H7 (cell line): ENCODE results near the gene C1orf141. TPM values are rescaled to one million over a fixed set of nuclear protein-coding genes. Genes with fewer than 3 reads are reported as not detected.
"Not testable (repeated sequence)": the region's sequence is repeated elsewhere in the genome, so short reads cannot be mapped to it uniquely, and the experiment has no call there.

ENCODE experiments used
- DNase-seq: peaks from one replicate; pipeline ENCODE4 v3.0.0; 2012
- H3K27me3 ChIP-seq: 2 replicates; pipeline ENCODE4 v1.6.0; 2011; ENCODE audit warnings: mild to moderate bottlenecking, low read length; ENCODE audit not compliant: control insufficient read depth, insufficient read depth
- H3K36me3 ChIP-seq: replicated peaks from 2 replicates; pipeline ENCODE4 v1.5.1; 2011; ENCODE audit warnings: low read length; ENCODE audit not compliant: control insufficient read depth, insufficient read depth
- H3K4me3 ChIP-seq: 2 replicates; pipeline ENCODE4 v1.5.1; 2011; ENCODE audit warnings: low read depth, mild to moderate bottlenecking, control low read depth, low read length, moderate library complexity; ENCODE audit not compliant: insufficient read depth
- total RNA-seq: library from RNA; depleted of rRNA; stranded (reverse); fragments of >200 nt; shearing (Covaris generic); gene quantifications from 2 replicates; pipeline ENCODE4 v1.2.3, GENCODE V29; 2014

The C1orf141 gene
- total RNA-seq, 1 experiment from 2014 or later: not detected

DNA sequence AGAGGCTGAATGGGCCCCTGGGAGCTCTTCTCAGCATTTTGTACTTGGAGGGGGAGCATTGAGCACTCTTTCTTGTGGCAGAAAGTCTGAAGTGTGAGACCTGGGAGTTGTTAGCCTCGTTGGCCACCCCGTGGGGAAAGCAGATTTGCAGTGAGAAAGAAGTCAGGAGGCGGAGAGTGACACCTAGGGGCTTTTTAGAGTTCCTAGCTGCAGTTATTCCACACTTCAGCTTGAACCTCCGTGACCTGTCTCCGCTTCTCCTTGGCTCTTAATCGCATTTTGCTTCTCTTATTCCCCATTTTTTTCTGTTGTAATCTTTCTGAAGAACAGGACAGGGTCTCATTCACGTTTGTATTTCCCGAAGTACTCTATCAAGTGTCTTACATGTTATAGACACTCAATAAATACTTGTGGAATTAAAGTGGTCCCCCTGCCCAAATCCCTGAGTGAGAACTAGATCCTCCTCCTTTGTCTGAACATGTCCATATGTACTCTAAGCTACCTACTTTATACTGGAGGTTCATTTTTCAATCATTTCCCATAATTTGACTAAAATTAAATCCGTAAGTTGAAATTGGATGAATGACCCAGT, 14.5 kb upstream of the C1orf141 start:
- peak; percentile 65 for DNase-seq
- H3K27me3 ChIP-seq: no peaks in the 10 kb centered on the region; the same call in 1 of the 2 replicates
- H3K36me3 ChIP-seq: no peaks in the 10 kb centered on the region
- H3K4me3 ChIP-seq: no peak overlapping the region

DNA sequence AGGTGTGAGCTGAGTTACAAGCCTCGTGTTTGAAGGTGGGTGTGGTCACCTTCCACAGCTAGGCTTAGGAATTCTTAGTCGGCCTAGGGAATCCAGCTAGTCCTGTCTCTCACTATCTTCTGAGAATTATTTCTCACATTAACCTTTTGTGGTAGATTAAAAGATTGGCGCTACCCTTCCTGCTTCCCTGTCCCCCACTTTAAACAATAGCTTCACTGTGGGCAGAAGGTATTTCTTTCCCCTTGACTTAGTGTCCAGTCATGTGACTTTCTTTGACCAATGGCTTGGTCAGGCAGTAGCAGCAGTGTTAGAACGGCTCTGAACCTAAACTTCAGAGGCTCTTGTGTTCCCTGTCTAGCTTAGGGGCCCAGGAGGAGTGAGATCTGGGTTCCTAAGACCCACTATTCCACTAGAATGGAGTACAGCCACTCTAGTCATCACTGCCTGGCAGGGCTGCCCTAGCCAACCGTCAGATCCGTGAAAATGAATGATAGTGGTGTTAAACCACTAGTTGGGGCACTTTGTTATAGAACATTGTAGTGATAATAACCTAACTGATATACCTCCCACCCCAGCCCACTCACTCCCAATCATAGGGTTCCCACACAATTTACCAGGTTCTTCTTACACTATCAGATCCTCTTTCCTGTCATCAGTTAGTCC, 13.9 kb upstream of the C1orf141 start:
- H3K4me3 ChIP-seq: no peak overlapping the region
- no peaks in the 10 kb centered on the region; the same call in 1 of the 2 replicates for H3K27me3 ChIP-seq
- H3K36me3 ChIP-seq: no peaks in the 10 kb centered on the region
- DNase-seq: no peak

DNA sequence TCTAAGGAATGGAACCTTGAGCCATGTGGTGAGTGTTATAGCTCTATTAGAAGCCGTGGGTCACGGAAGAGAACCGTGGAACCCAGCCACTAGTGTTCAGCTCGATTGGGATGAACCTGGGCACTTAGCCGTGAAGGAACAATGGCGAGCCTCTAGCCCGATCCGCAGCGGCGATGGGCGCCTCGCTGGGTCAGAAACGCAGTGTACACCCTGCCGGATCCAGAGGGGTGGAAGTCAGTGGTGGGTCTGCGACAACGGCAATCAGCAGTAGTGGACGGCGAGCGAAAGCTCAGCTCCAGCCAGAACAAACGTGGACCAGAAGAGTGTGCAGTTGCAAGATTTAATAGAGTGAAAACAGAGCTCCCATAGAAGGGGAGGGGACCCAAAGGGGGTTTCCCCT, 13.2 kb upstream of the C1orf141 start:
- H3K27me3 ChIP-seq, H3K4me3 ChIP-seq, DNase-seq, H3K36me3 ChIP-seq: not testable (repeated sequence)

DNA sequence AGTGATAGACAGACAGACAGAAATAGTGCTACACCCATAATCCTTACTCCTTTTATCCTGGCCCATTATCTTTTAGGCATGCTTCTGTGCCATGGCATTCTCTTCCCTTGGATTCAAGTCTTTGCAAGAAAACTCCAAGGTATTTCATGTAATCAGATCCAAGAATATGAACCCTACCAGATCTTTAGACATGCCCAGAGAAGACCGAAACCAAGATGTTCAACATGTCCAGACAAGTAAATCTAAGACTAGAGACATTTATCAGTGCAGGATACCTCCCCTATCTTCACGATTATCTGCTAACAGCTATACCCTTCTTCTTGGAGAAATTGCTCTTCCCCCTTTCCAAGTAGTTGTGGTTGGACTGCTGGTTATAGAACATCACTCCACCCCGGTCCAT, 11.8 kb upstream of the C1orf141 start:
- H3K4me3 ChIP-seq: no peak overlapping the region
- DNase-seq: no peak
- no peaks in the 10 kb centered on the region; the same call in 1 of the 2 replicates for H3K27me3 ChIP-seq
- H3K36me3 ChIP-seq: no peaks in the 10 kb centered on the region

DNA sequence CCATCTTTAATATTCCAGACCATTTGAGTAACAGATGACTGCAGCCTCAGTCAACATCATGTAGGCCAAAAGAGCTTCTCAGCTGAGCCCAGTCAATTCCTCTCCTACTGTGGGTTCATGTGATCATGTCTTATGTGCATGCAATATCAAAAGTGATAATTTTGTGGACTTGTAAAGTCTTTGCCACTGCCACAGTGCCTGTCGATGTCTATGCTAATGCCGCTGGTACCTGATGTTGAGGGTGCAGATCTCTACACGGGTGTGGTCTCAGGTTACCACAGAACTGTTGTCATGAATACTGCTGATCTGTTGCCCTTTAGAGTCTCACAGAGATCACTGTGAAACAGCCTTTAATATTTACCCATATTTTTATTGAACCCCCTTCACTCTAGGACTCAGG, 11.3 kb upstream of the C1orf141 start:
- Histone ChIP-seq H3K4me3 (no peak overlapping the region), H3K27me3 (no peaks in the 10 kb centered on the region; the same call in 1 of the 2 replicates), H3K36me3 (no peaks in the 10 kb centered on the region)
- DNase-seq: no peak

DNA sequence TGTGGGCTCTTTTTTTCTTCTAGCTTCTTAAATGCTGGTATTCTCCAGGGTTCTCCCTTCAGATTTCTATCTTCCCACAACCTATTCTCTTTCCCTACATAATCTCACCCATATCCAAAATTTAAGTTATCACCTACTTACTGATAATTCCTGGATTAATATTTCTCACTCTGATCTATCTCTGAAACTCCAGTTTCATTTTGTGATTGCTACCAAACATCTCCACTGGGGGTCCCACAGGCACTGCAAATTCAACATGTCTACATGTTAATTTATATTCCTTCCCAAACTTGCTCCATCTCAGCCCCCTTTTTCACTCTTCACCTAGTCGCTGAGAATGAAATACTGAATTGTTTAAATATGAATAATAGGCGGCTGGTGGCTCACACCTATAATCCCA, 9.9 kb upstream of the C1orf141 start:
- Histone ChIP-seq H3K36me3 (no peaks in the 10 kb centered on the region), H3K4me3 (no peak overlapping the region), H3K27me3 (no peaks in the 10 kb centered on the region; the same call in 1 of the 2 replicates)
- no peak for DNase-seq

DNA sequence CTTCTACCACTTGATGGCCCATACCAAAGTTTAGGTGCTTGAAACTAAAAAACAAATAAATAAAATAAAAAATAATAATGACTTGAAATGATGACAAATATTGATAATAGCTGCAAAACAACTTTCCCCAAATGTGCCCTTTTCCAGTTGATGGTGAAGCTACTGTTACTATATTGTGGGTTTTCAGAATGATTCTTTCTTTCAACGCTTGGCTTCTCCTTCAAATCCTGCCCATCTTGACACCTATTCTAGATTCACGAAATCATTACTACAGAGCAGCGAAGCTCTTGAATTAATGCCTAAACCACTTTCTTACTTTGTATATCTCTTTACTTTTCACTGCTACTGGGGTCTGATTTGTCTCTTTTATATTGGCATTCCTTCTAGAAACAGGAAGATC, 9.2 kb upstream of the C1orf141 start:
- Histone ChIP-seq H3K36me3 (no peaks in the 10 kb centered on the region), H3K4me3 (no peak overlapping the region), H3K27me3 (no peaks in the 10 kb centered on the region; the same call in 1 of the 2 replicates)
- no peak for DNase-seq

DNA sequence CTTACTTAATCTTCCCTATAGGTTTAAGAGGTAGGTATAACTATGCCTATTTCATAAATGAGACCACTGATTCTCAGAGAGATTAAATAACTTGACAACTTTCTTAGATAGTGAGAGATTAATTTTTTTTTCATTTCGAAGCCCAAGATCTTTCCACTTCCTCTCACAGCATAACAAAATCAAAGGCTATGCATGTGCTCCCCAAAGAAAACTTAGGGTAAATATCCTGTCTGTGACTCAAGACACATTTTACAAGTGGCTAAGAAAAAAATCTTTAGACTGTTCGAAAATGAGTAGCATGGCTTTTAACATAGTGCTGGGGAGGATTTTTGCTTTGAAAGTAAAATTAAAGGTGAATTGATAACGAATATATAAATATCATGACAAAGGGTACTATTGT, 8.2 kb upstream of the C1orf141 start:
- H3K27me3 ChIP-seq: no peaks in the 10 kb centered on the region
- H3K4me3 ChIP-seq: no peak overlapping the region
- DNase-seq: no peak
- H3K36me3 ChIP-seq: no peaks in the 10 kb centered on the region

DNA sequence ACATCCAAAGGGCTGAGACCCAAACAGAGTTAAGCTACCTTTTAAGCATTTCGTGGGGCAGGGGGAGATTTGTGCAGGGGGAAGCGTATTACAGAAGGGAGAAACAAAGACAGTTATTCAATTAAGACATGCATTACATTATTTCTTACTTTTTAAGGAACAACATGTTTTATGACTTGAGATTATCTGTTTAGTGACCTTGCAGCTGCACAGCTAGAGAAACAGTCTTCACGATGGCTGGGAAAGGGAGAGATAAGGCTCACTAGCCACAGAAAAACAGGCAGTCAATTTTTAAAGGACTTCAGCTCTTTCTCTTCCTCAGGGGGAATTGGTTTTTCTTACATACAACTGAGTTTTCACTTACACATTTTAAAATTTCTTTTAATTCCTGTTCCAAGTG, 7.1 kb upstream of the C1orf141 start:
- not testable (repeated sequence) for H3K27me3 ChIP-seq, DNase-seq, H3K36me3 ChIP-seq, H3K4me3 ChIP-seq

DNA sequence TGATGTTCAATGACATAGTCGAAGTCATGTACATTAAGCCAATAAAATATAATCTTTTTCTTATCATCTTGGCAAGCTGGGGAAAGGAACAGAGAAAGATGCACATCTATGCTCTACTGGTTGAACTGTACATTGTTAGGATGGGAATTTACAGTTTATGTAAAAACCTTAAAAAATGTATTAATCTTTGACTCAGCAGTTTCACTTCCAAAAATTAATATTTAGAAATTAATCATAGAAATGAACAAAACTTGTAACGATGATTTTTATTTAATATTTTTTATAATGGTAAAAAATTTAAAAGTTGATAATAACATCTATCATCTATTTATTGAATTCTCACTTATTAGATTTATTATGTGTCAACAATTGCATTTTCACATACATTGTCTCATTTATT, 5.7 kb upstream of the C1orf141 start:
- H3K36me3 ChIP-seq: no peaks in the 10 kb centered on the region
- no peak overlapping the region for H3K4me3 ChIP-seq
- H3K27me3 ChIP-seq: no peaks in the 10 kb centered on the region
- DNase-seq: no peak

DNA sequence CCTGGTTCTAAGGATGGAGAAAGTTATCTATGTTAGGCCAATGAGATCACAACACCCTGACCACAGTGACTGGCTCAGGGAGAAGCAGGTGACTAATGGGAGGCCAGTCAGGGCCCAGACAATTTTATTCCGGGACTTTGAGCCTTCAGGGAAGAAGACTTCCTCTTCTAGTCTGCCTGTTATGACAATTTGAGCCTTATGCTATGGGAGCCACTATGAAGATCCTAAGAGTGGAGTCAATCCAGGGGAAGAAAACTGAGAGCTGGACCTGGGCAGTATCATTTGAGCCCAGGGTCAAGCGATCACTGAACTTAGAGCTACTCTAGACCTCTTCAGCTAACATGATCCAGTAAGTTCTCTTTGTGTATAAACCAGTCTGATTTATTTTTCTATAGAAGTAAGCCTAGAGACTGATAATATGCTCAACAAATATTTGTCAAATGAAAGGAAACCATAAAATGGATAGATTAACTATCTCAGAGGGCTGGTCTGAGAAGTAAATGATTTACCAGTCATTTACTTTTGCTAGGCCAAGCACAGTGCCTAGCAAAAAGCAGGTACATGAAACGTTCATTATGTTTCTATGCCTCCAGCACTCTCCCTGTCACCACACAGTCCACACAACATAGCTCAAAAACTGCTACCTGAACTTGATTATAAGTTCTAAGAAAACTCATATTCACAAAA, 4.2 kb upstream of the C1orf141 start:
- no peaks in the 10 kb centered on the region for H3K27me3 ChIP-seq
- no peak overlapping the region for H3K4me3 ChIP-seq
- no peak for DNase-seq
- no peaks in the 10 kb centered on the region for H3K36me3 ChIP-seq

DNA sequence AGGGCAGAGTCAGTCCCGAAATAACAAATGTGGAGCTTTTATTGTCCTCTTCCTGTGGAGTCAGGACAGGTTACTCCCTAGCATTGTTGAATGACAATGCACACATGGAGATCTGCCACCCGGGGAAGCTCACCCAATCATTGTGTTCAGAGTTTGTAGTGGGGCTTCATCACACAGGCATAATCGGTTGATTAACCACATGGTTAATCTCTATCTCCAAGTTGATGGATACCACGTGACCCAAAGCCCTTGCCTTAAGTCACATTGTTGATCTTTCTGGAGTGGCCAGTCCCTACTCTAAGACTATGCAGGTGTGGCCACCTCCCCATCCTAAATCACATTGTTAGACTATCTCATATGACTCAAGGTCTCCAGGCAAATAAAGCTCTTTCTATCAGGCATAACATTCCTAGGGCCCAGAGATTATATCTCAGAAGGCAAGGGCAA, 2.6 kb upstream of the C1orf141 start:
- no peaks in the 10 kb centered on the region for H3K36me3 ChIP-seq
- H3K4me3 ChIP-seq: no peak overlapping the region
- DNase-seq: peak; percentile 16
- H3K27me3 ChIP-seq: no peaks in the 10 kb centered on the region

DNA sequence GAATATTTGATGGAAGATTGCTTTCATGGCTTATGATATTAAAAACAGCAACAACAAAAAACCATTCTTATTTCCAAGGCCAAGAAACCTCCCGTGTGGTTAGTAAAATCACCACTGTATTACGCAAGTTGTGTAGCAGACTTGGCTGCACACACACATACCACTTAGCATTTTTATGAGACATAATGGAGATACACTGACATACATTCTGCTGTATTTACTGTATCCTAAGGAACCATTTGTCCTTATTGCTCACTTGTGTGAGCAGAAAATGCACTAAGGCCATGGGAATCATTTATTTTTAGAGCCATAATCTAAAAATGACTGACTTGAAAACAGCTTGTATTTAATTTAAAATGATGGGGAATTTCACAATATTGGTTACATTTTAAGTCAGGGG, 584 bp upstream of the C1orf141 start:
- DNase-seq: no peak
- Histone ChIP-seq H3K4me3 (no peak overlapping the region), H3K27me3 (no peaks in the 10 kb centered on the region)

DNA sequence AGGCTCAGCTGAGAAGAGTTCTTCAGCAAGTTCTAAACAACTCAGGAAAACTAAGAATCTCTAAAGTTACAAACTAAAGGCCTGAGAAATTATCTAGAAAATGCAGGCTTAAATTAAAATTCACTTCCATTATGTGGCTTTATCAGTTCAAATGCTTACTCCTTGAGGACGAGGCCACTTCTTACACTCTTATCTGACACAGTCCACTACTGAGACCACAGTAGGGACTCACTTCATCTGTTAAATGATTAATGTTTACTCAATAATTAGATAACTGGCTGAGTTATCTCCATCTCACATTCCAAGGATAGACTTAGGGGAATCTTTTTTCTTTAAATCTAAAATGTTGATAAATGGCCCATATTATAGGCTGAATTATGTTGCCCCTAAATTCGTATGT, 1.6 kb downstream of the C1orf141 start:
- no peak for DNase-seq
- no peaks in the 10 kb centered on the region for H3K27me3 ChIP-seq
- H3K36me3 ChIP-seq: no peaks in the 10 kb centered on the region
- no peak overlapping the region for H3K4me3 ChIP-seq

More for the DNA sequence above, 584 bp upstream of the C1orf141 start:
- H3K36me3 ChIP-seq: no peaks in the 10 kb centered on the region

DNA sequence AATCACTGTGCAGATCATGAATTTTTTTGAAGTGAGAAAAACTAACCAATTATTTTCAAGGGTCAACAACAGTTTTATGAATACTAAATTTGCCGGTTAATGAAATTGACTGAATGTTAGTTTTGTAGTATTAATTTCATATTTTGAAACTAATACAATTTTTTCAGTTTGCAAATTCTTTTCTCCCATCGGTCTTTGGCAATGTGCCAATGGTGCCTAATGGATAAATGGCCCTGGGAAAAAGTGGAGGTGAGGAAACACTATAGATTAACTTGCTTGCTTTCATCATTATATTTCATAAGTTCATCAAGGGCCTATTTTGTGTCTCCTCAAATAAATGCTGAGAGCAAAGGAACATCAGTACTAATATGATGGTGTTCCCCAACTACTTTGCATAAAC, 4.1 kb downstream of the C1orf141 start:
- no peaks in the 10 kb centered on the region for H3K36me3 ChIP-seq
- H3K27me3 ChIP-seq: no peaks in the 10 kb centered on the region
- no peak for DNase-seq
- H3K4me3 ChIP-seq: no peak overlapping the region
